SU-DHL-6 (cell line): ENCODE measurements around the gene UTP3.
"Not testable (repeated sequence)": the region's sequence is repeated elsewhere in the genome, so short reads cannot be mapped to it uniquely, and the experiment has no call there.

Experiments used
- H2AFZ ChIP-seq: fragments of 200-600 bp; sonication (generic); 2 replicates; pipeline ENCODE4 v1.6.1; 2014; ENCODE audit warnings: low read depth, mild to moderate bottlenecking, moderate library complexity, mixed read lengths, antibody characterized with exemption, low read length; ENCODE audit not compliant: severe bottlenecking
- H3F3A ChIP-seq: fragments of 200-600 bp; shearing (Covaris generic); 2 replicates; pipeline ENCODE4 v1.6.0; 2016; ENCODE audit warnings: antibody characterized with exemption, mild to moderate bottlenecking; ENCODE audit not compliant: insufficient read depth
- H3K27ac ChIP-seq: fragments of 200-600 bp; sonication (generic); 2 replicates; pipeline ENCODE4 v1.5.1; 2016; ENCODE audit warnings: low read depth, mild to moderate bottlenecking, low read length, moderate library complexity, mixed read lengths
- H3K27me3 ChIP-seq: fragments of 200-600 bp; sonication (generic), shearing (Covaris generic); 2 replicates; pipeline ENCODE4 v1.6.0; 2014; ENCODE audit warnings: mild to moderate bottlenecking, low read length
- H3K36me3 ChIP-seq: fragments of 200-600 bp; sonication (generic); 2 replicates; pipeline ENCODE4 v1.6.1; 2014; ENCODE audit warnings: mild to moderate bottlenecking, low read length, mixed read lengths
- H3K4me2 ChIP-seq: fragments of 300-600, 200-600 bp; shearing (Covaris generic), sonication (generic); 2 replicates; pipeline ENCODE4 v1.6.0; 2014; ENCODE audit warnings: low read length, low read depth, mild to moderate bottlenecking; ENCODE audit not compliant: poor library complexity, severe bottlenecking
- H3K4me3 ChIP-seq: fragments of 200-600 bp; sonication (generic); 2 replicates; pipeline ENCODE4 v1.5.1; 2014; ENCODE audit warnings: antibody characterized with exemption, low read length, mild to moderate bottlenecking, mixed read lengths; ENCODE audit not compliant: insufficient read depth, poor library complexity, severe bottlenecking
- H3K79me2 ChIP-seq: fragments of 200-600 bp; sonication (generic); 2 replicates; pipeline ENCODE4 v1.6.1; 2014; ENCODE audit warnings: mild to moderate bottlenecking, low read length, moderate library complexity; ENCODE audit not compliant: insufficient read depth
- H3K9ac ChIP-seq: fragments of 200-600 bp; sonication (generic); 2 replicates; pipeline ENCODE4 v1.7.0; 2014; ENCODE audit warnings: mild to moderate bottlenecking, low read length
- H3K9me2 ChIP-seq: fragments of 200-600 bp; sonication (generic); replicated peaks from 2 replicates; pipeline ENCODE4 v1.6.1; 2014; ENCODE audit warnings: low read length; ENCODE audit not compliant: insufficient read depth
- H3K9me3 ChIP-seq: fragments of 200-600 bp; sonication (generic); 2 replicates; pipeline ENCODE4 v1.6.1; 2014; ENCODE audit warnings: low read length, mixed read lengths; ENCODE audit not compliant: insufficient read depth
- H4K20me1 ChIP-seq: fragments of 200-600 bp; sonication (generic); 2 replicates; pipeline ENCODE4 v1.6.1; 2014; ENCODE audit warnings: low read depth, mild to moderate bottlenecking, antibody characterized with exemption, low read length, moderate library complexity, mixed read lengths
- EZH2phosphoT487 ChIP-seq: fragments of 200-600 bp; sonication (generic), shearing (Covaris generic); conservative IDR thresholded peaks from 2 replicates; pipeline ENCODE4 v1.6.1; 2018; ENCODE audit warnings: mild to moderate bottlenecking, antibody characterized with exemption, low read length, moderate library complexity, mixed read lengths
- TF ChIP-seq, protein P1 (sequence below): fragments of 200-600 bp; sonication (generic); IDR thresholded peaks from one replicate; pipeline ENCODE4 v1.5.1; 2017; ENCODE audit warnings: antibody characterized with exemption, mild to moderate bottlenecking, low read length, moderate library complexity; ENCODE audit not compliant: insufficient read depth, poor library complexity, severe bottlenecking

Gene UTP3

DNA sequence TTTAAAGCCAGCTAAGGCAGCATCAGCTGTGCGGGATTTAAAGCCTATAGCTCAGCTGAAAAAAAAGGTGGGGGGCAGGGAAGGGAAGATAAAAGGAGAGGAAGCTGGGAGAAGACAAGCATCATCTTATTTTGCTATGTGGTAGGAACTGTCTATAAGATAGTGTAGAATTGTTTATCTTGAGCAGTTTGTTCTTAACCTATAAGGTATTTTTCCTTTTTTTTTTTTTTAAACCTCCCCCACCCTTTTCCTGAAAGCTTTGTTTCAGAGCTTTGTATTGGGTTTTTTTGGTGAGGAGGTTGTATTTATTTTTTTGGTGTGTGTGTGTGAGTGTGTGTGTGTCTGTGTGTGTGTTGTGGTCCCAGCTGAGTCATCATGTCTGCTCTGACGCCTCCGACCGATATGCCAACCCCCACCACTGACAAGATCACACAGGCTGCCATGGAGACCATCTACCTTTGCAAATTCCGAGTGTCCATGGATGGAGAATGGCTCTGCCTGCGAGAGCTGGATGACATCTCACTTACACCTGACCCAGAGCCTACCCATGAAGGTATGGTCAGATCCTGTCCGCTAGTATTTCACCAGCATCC lies 34.0 kb downstream of the UTP3 start:
- Histone ChIP-seq H3K36me3 (no peaks in the 10 kb centered on the region), H3K9ac (no peak overlapping the region), H2AFZ (no peak overlapping the region), H3K4me3 (no peak overlapping the region), H3K9me2 (no peaks in the 10 kb centered on the region), H4K20me1 (no peaks in the 10 kb centered on the region), H3K4me2 (no peak overlapping the region), H3K27me3 (no peaks in the 10 kb centered on the region), H3K79me2 (no peaks in the 10 kb centered on the region), H3F3A (no peaks in the 10 kb centered on the region), H3K27ac (no peak overlapping the region), H3K9me3 (no peaks in the 10 kb centered on the region)
- no peak for TF ChIP-seq EZH2phosphoT487
- TF ChIP-seq, protein P1, sequence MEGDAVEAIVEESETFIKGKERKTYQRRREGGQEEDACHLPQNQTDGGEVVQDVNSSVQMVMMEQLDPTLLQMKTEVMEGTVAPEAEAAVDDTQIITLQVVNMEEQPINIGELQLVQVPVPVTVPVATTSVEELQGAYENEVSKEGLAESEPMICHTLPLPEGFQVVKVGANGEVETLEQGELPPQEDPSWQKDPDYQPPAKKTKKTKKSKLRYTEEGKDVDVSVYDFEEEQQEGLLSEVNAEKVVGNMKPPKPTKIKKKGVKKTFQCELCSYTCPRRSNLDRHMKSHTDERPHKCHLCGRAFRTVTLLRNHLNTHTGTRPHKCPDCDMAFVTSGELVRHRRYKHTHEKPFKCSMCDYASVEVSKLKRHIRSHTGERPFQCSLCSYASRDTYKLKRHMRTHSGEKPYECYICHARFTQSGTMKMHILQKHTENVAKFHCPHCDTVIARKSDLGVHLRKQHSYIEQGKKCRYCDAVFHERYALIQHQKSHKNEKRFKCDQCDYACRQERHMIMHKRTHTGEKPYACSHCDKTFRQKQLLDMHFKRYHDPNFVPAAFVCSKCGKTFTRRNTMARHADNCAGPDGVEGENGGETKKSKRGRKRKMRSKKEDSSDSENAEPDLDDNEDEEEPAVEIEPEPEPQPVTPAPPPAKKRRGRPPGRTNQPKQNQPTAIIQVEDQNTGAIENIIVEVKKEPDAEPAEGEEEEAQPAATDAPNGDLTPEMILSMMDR, result no peak

DNA sequence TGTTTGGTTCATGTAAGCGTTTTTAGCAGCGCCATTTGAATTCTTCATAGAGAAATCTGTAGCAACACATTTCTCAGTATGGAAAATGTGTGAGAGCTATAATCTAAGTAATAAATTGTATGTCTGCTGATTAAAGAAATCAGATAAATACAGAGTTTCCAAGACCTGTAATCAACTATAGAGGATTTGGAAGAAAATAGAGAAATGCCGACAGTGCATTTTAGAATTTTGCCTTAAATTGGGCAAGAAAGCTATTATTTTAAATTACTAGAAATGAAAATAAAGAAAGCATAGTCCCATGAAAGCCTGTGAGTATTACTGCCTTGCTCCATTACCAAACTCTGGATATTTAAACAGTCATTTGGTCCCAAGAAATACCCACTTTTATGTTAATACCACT lies 36.1 kb downstream of the UTP3 start:
- Histone ChIP-seq H3K9me3 (no peaks in the 10 kb centered on the region), H3K27ac (no peak overlapping the region), H3K79me2 (no peaks in the 10 kb centered on the region), H3K9ac (no peak overlapping the region), H3K4me2 (no peak overlapping the region), H3K4me3 (no peak overlapping the region), H2AFZ (no peak overlapping the region), H3K9me2 (no peaks in the 10 kb centered on the region), H4K20me1 (no peaks in the 10 kb centered on the region), H3F3A (peaks cover 5% of the 10 kb centered on the region; the same call in 1 of the 2 replicates), H3K27me3 (no peaks in the 10 kb centered on the region), H3K36me3 (no peaks in the 10 kb centered on the region)
- no peak for TF ChIP-seq EZH2phosphoT487
- TF ChIP-seq, protein P1, result no peak

GRCh38 chr4:70725633-70726032 lies 37.3 kb downstream of the UTP3 start:
- Histone ChIP-seq H3K9me2 (no peaks in the 10 kb centered on the region), H3K36me3 (no peaks in the 10 kb centered on the region), H3K79me2 (no peaks in the 10 kb centered on the region), H2AFZ (no peak overlapping the region), H4K20me1 (no peaks in the 10 kb centered on the region), H3K27ac (no peak overlapping the region), H3K9me3 (no peaks in the 10 kb centered on the region), H3K4me3 (no peak overlapping the region), H3K4me2 (no peak overlapping the region), H3K9ac (no peak overlapping the region), H3F3A (peaks cover 5% of the 10 kb centered on the region; the same call in 1 of the 2 replicates), H3K27me3 (no peaks in the 10 kb centered on the region)
- TF ChIP-seq, protein P1, result no peak
- TF ChIP-seq EZH2phosphoT487, result no peak

DNA sequence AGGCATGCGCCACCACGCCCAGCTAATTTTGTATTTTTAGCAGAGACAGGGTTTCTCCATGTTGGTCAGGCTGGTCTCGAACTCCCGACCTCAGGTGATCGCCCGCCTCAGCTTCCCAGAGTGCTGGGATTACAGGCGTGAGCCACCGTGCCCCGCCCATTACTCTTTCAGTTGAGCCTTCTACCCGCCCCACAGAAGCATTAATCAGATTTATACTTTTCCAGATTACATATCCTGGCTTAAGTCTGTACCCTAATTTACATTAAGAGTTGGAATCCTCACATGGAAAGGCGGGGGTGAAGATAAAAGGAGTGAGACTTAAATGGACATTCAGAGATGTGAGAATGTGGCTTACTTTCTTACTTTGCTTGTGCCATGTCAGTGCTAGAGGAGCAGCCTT lies 38.2 kb downstream of the UTP3 start:
- H3K27me3 ChIP-seq, H3K9ac ChIP-seq, H3K4me3 ChIP-seq, H3K36me3 ChIP-seq, H3F3A ChIP-seq, H3K9me2 ChIP-seq, H4K20me1 ChIP-seq, H2AFZ ChIP-seq, H3K79me2 ChIP-seq, H3K27ac ChIP-seq, H3K4me2 ChIP-seq, H3K9me3 ChIP-seq: not testable (repeated sequence)
